Common myeloid progenitor, CD34-positive (primary cell): ENCODE data around the gene GABRG3.

ENCODE experiments used
- CTCF ChIA-PET: fragments of 350-600 bp; sonication (Branson Sonifier 250); formaldehyde crosslinking; loops from one replicate; lab custom pipeline; 2021; ENCODE audit warnings: antibody characterized with exemption; lab: Charles Lee
- POLR2A ChIA-PET: fragments of 350-600 bp; sonication (Branson Sonifier 250); formaldehyde crosslinking; loops from one replicate; lab custom pipeline; 2021; ENCODE audit warnings: antibody characterized with exemption; lab: Charles Lee
- DNase-seq, 3 donors: peaks; one replicate each; pipeline versions ENCODE4 v3.0.0 to v3.0.0-alpha.2; 2013
- H3K27ac ChIP-seq, 2 experiments: 1 replicate in 1 of 2; 2 replicates in 1 of 2; pipeline ENCODE4 v1.7.0; 2013; ENCODE audit warnings: inconsistent platforms in 2 of 2, low read length in 2 of 2, mild to moderate bottlenecking in 2 of 2, low read depth in 1 of 2, moderate library complexity in 1 of 2; ENCODE audit not compliant: severe bottlenecking in 2 of 2, insufficient read depth in 1 of 2, poor library complexity in 1 of 2
- H3K27me3 ChIP-seq, 5 experiments: replicated peaks in 2 of 5; 1 replicate in 3 of 5; 2 replicates in 2 of 5; pipeline versions ENCODE4 v1.6.1 to v1.7.0; 2013; ENCODE audit warnings: low read length in 4 of 5, mild to moderate bottlenecking in 2 of 5, moderate library complexity in 2 of 5, inconsistent platforms in 1 of 5; ENCODE audit not compliant: insufficient read depth in 5 of 5, control insufficient read depth in 4 of 5
- H3K36me3 ChIP-seq, 4 experiments: 1 replicate in 2 of 4; 2 replicates in 2 of 4; pipeline versions ENCODE4 v1.6.1 to v1.7.0; 2013; ENCODE audit warnings: low read length in 3 of 4, control low read depth in 1 of 4, mild to moderate bottlenecking in 1 of 4; ENCODE audit not compliant: control insufficient read depth in 4 of 4, insufficient read depth in 4 of 4
- H3K4me1 ChIP-seq, 4 experiments: 1 replicate in 3 of 4; 2 replicates in 1 of 4; pipeline versions ENCODE4 v1.6.1 to v1.7.1; 2013; ENCODE audit warnings: low read length in 3 of 4, mild to moderate bottlenecking in 3 of 4, control low read depth in 1 of 4, inconsistent platforms in 1 of 4, moderate library complexity in 1 of 4; ENCODE audit not compliant: control insufficient read depth in 4 of 4, insufficient read depth in 4 of 4; ENCODE audit errors: control extremely low read depth in 1 of 4
- H3K4me3 ChIP-seq, 7 experiments: 1 replicate in 4 of 7; 2 replicates in 3 of 7; pipeline versions ENCODE4 v1.5.1 to v1.7.0; 2013; ENCODE audit warnings: mild to moderate bottlenecking in 7 of 7, low read length in 6 of 7, moderate library complexity in 6 of 7, inconsistent platforms in 2 of 7, low read depth in 2 of 7, control low read depth in 1 of 7; ENCODE audit not compliant: insufficient read depth in 4 of 7, control insufficient read depth in 1 of 7; ENCODE audit errors: extremely low read depth in 1 of 7
- H3K9me3 ChIP-seq, 5 experiments: 1 replicate in 4 of 5; 2 replicates in 1 of 5; pipeline versions ENCODE4 v1.6.1 to v1.7.1; 2013; ENCODE audit warnings: low read length in 4 of 5, mild to moderate bottlenecking in 2 of 5, inconsistent platforms in 1 of 5, low read depth in 1 of 5, moderate library complexity in 1 of 5; ENCODE audit not compliant: control insufficient read depth in 4 of 5, insufficient read depth in 2 of 5; ENCODE audit errors: control extremely low read depth in 1 of 5
- WGBS: methylation state at CpG from one replicate; pipeline ENCODE4 v1.1.5; 2013; ENCODE audit not compliant: insufficient coverage; 5-methylcytosine and 5-hydroxymethylcytosine counted together

GABRG3 gene

DNA sequence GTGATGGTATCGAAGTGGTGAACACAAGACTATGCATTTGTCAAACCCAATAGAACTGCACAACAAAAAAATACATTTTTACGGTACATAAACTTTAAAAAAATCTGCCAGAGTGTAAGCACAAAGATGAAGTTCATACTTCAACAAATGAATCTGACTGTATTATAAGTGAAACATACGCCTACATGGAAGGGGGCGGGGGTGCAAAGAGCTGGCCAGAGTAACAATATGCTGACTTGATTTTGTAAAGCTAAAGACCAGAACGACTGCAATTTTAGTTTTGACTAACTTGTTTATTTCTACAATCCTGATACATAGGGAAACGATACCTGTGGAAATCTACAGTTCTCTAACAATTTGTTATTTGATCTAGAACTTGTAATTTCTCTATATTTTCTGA lies 426.0 kb downstream of the GABRG3 start:
- no peak overlapping the region for H3K4me3 ChIP-seq
- POLR2A ChIA-PET = no interaction called here
- H3K9me3 ChIP-seq = peaks cover 0 to 3% (median 0%) of the 10 kb centered on the region in 5 experiments
- H3K4me1 ChIP-seq = no peaks in the 10 kb centered on the region
- no peaks in the 10 kb centered on the region for H3K36me3 ChIP-seq
- H3K27ac ChIP-seq = no peak overlapping the region
- WGBS = 100% methylated on average over 2 of the region's 6 CpGs
- no peak for DNase-seq
- no peaks in the 10 kb centered on the region for H3K27me3 ChIP-seq
- CTCF ChIA-PET = no interaction called here

GRCh38 chr15:27398631-27399161 lies 427.7 kb downstream of the GABRG3 start:
- Histone ChIP-seq H3K4me1 (no peaks in the 10 kb centered on the region), H3K36me3 (no peaks in the 10 kb centered on the region), H3K27me3 (no peaks in the 10 kb centered on the region), H3K4me3 (no peak overlapping the region), H3K27ac (no peak overlapping the region), H3K9me3 (peaks cover 0 to 1% (median 0%) of the 10 kb centered on the region in 5 experiments)
- ChIA-PET POLR2A (no interaction called here), CTCF (no interaction called here)
- WGBS = 43% methylated on average over 1 of the region's 8 CpGs
- DNase-seq = no peak

GRCh38 chr15:27399241-27399640 lies 428.3 kb downstream of the GABRG3 start:
- Histone ChIP-seq H3K27me3 (no peaks in the 10 kb centered on the region), H3K4me3 (no peak overlapping the region), H3K36me3 (no peaks in the 10 kb centered on the region), H3K4me1 (no peaks in the 10 kb centered on the region), H3K9me3 (no peaks in the 10 kb centered on the region), H3K27ac (no peak overlapping the region)
- DNase-seq = no peak
- 60% methylated on average over 5 of the region's 6 CpGs for WGBS
- POLR2A ChIA-PET = no interaction called here
- CTCF ChIA-PET = no interaction called here

- Histone ChIP-seq H3K36me3 (no peaks in the 10 kb centered on the region), H3K27ac (no peak overlapping the region), H3K27me3 (no peaks in the 10 kb centered on the region), H3K4me3 (no peak overlapping the region), H3K4me1 (no peaks in the 10 kb centered on the region), H3K9me3 (no peaks in the 10 kb centered on the region)
- CTCF ChIA-PET = no interaction called here
- POLR2A ChIA-PET = no interaction called here
- DNase-seq = no peak
- no CpG with 5 or more reads among the region's 5 CpGs for WGBS
Observed at GRCh38 chr15:27401471-27401870, 430.5 kb downstream of the GABRG3 start.

DNA sequence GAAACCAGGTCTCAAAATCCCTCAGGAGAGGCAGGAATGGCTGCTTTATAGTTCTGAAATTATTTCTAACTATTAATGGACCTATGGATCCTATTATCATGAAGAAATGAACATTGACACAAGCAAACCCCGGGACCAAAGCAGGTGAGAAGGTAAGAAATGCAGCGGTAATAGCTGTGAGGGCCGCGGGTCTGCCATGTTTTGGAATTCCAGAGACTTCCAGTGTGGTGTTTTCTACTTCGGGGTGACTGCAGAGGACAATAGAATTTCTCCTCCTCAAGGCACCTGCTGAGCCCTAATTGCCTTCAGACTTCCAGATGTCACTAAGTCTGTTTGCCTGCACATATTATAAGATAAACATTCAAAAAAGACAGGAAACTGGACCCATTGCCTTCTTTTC lies 437.4 kb downstream of the GABRG3 start:
- no peaks in the 10 kb centered on the region for H3K27me3 ChIP-seq
- H3K36me3 ChIP-seq = no peaks in the 10 kb centered on the region
- no peaks in the 10 kb centered on the region for H3K4me1 ChIP-seq
- H3K4me3 ChIP-seq = no peak overlapping the region
- 94% methylated on average over 5 of the region's 5 CpGs for WGBS
- POLR2A ChIA-PET = interaction anchor here (0.6 kb wide), 1 partner anchor 38 kb away, joined by 3 read pairs; no protein-coding TSS in a partner anchor
- H3K27ac ChIP-seq = no peak overlapping the region
- CTCF ChIA-PET = no interaction called here
- no peak for DNase-seq
- no peaks in the 10 kb centered on the region for H3K9me3 ChIP-seq

- Histone ChIP-seq H3K36me3 (no peaks in the 10 kb centered on the region), H3K27ac (no peak overlapping the region), H3K27me3 (no peaks in the 10 kb centered on the region), H3K4me1 (no peaks in the 10 kb centered on the region), H3K4me3 (no peak overlapping the region), H3K9me3 (no peaks in the 10 kb centered on the region)
- POLR2A ChIA-PET = no interaction called here
- no peak for DNase-seq
- CTCF ChIA-PET = no interaction called here
- WGBS = 98% methylated on average over 5 of the region's 6 CpGs
Observed at GRCh38 chr15:27410996-27411605, 440.1 kb downstream of the GABRG3 start.

- POLR2A ChIA-PET = no interaction called here
- H3K27ac ChIP-seq = no peak overlapping the region
- H3K9me3 ChIP-seq = no peaks in the 10 kb centered on the region
- no CpG with 5 or more reads among the region's 6 CpGs for WGBS
- H3K36me3 ChIP-seq = no peaks in the 10 kb centered on the region
- no peak for DNase-seq
- H3K27me3 ChIP-seq = no peaks in the 10 kb centered on the region
- CTCF ChIA-PET = no interaction called here
- H3K4me3 ChIP-seq = no peak overlapping the region
- no peaks in the 10 kb centered on the region for H3K4me1 ChIP-seq
Observed at GRCh38 chr15:27412415-27412814, 441.4 kb downstream of the GABRG3 start.
